Measurements from ENCODE around the gene RPS6KB2. TPM values are rescaled to one million over a fixed set of nuclear protein-coding genes. Genes with fewer than 3 reads are reported as not detected.

RPS6KB2 gene
- total and polyA plus RNA-seq, 10 of the 15 experiments (the other 5 are each of a cell fraction or from before 2014, with no cell fraction given): 0.39 to 101 (median 58.4) TPM

DNA sequence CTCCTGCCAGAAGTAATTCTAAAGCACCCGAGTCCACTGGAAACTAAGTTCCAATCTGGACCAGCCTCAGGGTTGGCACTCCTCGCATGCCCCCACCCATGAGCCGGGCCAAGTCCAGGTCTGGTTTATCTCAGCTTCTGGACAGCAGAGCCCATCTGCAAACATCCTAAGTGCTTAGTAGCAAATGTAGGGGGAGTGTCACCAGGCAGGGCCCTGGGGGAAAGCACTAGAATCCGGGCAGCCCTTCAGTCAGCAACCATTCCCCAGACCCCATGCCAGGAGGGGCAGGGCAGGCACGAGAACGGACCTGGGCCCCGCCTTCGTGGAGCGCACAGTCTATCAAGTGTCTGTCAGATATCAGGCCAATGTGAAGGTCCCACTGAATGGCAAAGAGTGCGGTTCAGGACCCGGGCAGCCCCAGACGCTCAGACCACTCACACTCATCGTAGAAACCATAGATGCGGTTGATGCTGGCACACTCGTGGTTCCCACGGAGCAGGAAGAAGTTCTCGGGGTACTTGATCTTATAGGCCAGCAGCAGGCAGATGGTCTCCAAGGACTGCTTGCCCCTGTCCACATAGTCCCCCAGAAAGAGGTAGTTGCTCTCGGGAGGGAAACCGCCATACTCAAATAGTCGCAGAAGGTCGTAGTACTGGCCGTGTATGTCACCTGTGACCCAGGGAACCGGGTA lies 27.9 kb upstream of the RPS6KB2 start:
- ATAC-seq (no peak), DNase-seq (ENCODE audit: low read depth, low spot score) (no peak), FAIRE-seq (no peak)
- no TSS peak for BruUV-seq (replicated peaks)
- Histone ChIP-seq H3K9me3 (replicated peaks; ENCODE audit: control insufficient read depth, insufficient read depth, low read length) (no peaks in the 10 kb centered on the region; the same call in 2 of the 3 replicates), H3K36me3 (ENCODE audit: control insufficient read depth in 2 of 2, insufficient read depth in 2 of 2, low read length in 1 of 2) (peaks cover 22 to 24% of the 10 kb centered on the region in 2 experiments), H3K79me2 (ENCODE audit: control insufficient read depth, insufficient read depth, low read length) (peaks cover 56% of the 10 kb centered on the region), H2AFZ (ENCODE audit: control insufficient read depth, low read depth, low read length) (no peak overlapping the region), H3K27ac (ENCODE audit: control insufficient read depth, insufficient read depth) (peak overlapping the region; percentile 94), H4K20me1 (ENCODE audit: control insufficient read depth, insufficient read depth) (no peaks in the 10 kb centered on the region; the same call in 1 of the 2 replicates), H3K4me1 (ENCODE audit: control insufficient read depth, insufficient read depth, low read length) (peaks cover 38% of the 10 kb centered on the region), H3K9ac (ENCODE audit: control insufficient read depth, insufficient read depth, low read length) (peak overlapping the region; percentile 95), H3K4me3 (peak overlapping the region; percentile 80), H3K27me3 (replicated peaks in 1 of 2; ENCODE audit: control insufficient read depth in 2 of 2, insufficient read depth in 2 of 2, low read length in 1 of 2) (no peaks in the 10 kb centered on the region), H3K4me2 (ENCODE audit: control insufficient read depth, insufficient read depth) (peak overlapping the region; percentile 98)
- intact Hi-C loops (cut with micrococcal nuclease; ENCODE audit: unreplicated experiment) (loop anchor here (2.0 to 5.0 kb wide), 2 partner anchors 37 to 68 kb away; partner anchors contain the start of genes PTPRCAP and TMEM134), in situ Hi-C loops (cut with MboI) (no loop called here)
- POLR2A ChIA-PET: interaction anchor here (1.0 to 7.3 kb wide), 14 partner anchors 8 to 160 kb away, joined by 3 to 112 read pairs (median 28); partner anchors contain the start of genes AIP, POLD4, PTPRCAP and RAD9A
- CTCF ChIA-PET: interaction anchor here (1.0 to 5.0 kb wide), 17 partner anchors 11 to 162 kb away, joined by 3 to 53 read pairs (median 9); partner anchors contain the start of genes AIP, CDK2AP2, PITPNM1 and PTPRCAP
- 19% methylated on average over 23 of the region's 23 CpGs for WGBS (ENCODE audit: insufficient coverage, insufficient replicate concordance, low lambda C conversion rate, missing lambda C conversion rate)
- SMC1A ChIA-PET (ENCODE audit: uncharacterized antibody, unreplicated experiment): interaction anchor here (0.8 to 5.7 kb wide), 13 partner anchors 8 to 70 kb away, joined by 3 to 46 read pairs (median 6); partner anchors contain the start of genes PTPRCAP, RAD9A, RPS6KB2 and TMEM134
- TF ChIP-seq POLR2AphosphoS2 (IDR thresholded peaks at IDR 0.05; ENCODE audit: low read depth, low read length) (peak; percentile 43; the same call in 1 of the 2 replicates), POLR2A (IDR thresholded peaks at IDR 0.05; ENCODE audit: low read depth, low read length) (peak; percentile 53; the same call in 1 of the 2 replicates), EZH2 (IDR thresholded peaks at IDR 0.05; ENCODE audit: borderline replicate concordance, control insufficient read depth, low read depth, low read length) (no peak)
- RAD21 ChIA-PET (ENCODE audit: unreplicated experiment): interaction anchor here (1.0 to 6.4 kb wide), 20 partner anchors 8 to 248 kb away, joined by 3 to 112 read pairs (median 10); partner anchors contain the start of genes AIP, PITPNM1, POLD4 and PTPRCAP
